Measurements from ENCODE around the gene THSD7B. TPM values are rescaled to one million over a fixed set of nuclear protein-coding genes. Genes with fewer than 3 reads are reported as not detected.

THSD7B gene
- polyA plus RNA-seq, 1 donor from 2014 or later, result 0.46 TPM

DNA sequence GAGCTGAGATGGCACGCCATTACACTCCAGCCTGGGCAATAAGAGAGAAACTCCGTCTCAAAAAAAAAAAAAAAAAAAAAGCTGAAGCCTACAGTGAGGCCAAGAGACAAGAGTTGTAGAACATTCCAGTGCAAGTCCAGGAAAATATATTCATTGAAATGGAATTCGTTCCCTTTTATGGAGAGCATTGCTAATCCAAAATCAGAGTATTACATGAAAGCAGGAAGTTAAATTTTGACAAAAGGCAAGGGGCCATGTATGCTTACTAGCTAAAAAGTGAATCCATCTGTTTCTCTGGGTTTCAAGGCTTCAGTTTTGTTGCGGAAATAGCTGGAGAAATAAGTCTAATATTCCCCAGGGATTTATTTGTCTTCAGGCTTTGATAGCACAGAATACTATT, 471.7 kb downstream of the THSD7B start:
- H3K9me2 ChIP-seq (ENCODE audit: insufficient read depth, low read length), result no peaks in the 10 kb centered on the region
- H3K4me2 ChIP-seq (ENCODE audit: low read length), result no peak overlapping the region
- H3K9ac ChIP-seq (ENCODE audit: low read length), result no peak overlapping the region
- no peaks in the 10 kb centered on the region for H3F3A ChIP-seq (ENCODE audit: insufficient read depth, low read length, poor library complexity, severe bottlenecking)
- H4K20me1 ChIP-seq (ENCODE audit: insufficient read depth), result no peaks in the 10 kb centered on the region
- no peak overlapping the region for H3K4me3 ChIP-seq (ENCODE audit: low read length)
- H3K27me3 ChIP-seq (ENCODE audit: insufficient read depth, low read depth, low read length), result no peaks in the 10 kb centered on the region
- TF ChIP-seq POLR2AphosphoS5 (IDR thresholded peaks at IDR 0.05) (no peak), MXI1 (conservative IDR thresholded peaks at IDR 0.05; ENCODE audit: poor library complexity, severe bottlenecking) (no peak), TAF1 (IDR thresholded peaks at IDR 0.05; ENCODE audit: low read depth) (no peak)
- TF ChIP-seq, protein P1, sequence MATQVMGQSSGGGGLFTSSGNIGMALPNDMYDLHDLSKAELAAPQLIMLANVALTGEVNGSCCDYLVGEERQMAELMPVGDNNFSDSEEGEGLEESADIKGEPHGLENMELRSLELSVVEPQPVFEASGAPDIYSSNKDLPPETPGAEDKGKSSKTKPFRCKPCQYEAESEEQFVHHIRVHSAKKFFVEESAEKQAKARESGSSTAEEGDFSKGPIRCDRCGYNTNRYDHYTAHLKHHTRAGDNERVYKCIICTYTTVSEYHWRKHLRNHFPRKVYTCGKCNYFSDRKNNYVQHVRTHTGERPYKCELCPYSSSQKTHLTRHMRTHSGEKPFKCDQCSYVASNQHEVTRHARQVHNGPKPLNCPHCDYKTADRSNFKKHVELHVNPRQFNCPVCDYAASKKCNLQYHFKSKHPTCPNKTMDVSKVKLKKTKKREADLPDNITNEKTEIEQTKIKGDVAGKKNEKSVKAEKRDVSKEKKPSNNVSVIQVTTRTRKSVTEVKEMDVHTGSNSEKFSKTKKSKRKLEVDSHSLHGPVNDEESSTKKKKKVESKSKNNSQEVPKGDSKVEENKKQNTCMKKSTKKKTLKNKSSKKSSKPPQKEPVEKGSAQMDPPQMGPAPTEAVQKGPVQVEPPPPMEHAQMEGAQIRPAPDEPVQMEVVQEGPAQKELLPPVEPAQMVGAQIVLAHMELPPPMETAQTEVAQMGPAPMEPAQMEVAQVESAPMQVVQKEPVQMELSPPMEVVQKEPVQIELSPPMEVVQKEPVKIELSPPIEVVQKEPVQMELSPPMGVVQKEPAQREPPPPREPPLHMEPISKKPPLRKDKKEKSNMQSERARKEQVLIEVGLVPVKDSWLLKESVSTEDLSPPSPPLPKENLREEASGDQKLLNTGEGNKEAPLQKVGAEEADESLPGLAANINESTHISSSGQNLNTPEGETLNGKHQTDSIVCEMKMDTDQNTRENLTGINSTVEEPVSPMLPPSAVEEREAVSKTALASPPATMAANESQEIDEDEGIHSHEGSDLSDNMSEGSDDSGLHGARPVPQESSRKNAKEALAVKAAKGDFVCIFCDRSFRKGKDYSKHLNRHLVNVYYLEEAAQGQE (IDR thresholded peaks at IDR 0.05; ENCODE audit: borderline replicate concordance), result no peak
- TF ChIP-seq, protein P2, sequence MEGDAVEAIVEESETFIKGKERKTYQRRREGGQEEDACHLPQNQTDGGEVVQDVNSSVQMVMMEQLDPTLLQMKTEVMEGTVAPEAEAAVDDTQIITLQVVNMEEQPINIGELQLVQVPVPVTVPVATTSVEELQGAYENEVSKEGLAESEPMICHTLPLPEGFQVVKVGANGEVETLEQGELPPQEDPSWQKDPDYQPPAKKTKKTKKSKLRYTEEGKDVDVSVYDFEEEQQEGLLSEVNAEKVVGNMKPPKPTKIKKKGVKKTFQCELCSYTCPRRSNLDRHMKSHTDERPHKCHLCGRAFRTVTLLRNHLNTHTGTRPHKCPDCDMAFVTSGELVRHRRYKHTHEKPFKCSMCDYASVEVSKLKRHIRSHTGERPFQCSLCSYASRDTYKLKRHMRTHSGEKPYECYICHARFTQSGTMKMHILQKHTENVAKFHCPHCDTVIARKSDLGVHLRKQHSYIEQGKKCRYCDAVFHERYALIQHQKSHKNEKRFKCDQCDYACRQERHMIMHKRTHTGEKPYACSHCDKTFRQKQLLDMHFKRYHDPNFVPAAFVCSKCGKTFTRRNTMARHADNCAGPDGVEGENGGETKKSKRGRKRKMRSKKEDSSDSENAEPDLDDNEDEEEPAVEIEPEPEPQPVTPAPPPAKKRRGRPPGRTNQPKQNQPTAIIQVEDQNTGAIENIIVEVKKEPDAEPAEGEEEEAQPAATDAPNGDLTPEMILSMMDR (IDR thresholded peaks at IDR 0.05; ENCODE audit: poor library complexity, severe bottlenecking), result no peak
- no peak overlapping the region for H3K27ac ChIP-seq (ENCODE audit: low read length)
- no peaks in the 10 kb centered on the region for H3K9me3 ChIP-seq (ENCODE audit: low read length)
- no peaks in the 10 kb centered on the region for H3K79me2 ChIP-seq (replicated peaks; ENCODE audit: insufficient read depth, low read length)
- H3K36me3 ChIP-seq (ENCODE audit: insufficient read depth, low read length), result no peaks in the 10 kb centered on the region
- no peak overlapping the region for H2AFZ ChIP-seq (ENCODE audit: low read depth, low read length)

DNA sequence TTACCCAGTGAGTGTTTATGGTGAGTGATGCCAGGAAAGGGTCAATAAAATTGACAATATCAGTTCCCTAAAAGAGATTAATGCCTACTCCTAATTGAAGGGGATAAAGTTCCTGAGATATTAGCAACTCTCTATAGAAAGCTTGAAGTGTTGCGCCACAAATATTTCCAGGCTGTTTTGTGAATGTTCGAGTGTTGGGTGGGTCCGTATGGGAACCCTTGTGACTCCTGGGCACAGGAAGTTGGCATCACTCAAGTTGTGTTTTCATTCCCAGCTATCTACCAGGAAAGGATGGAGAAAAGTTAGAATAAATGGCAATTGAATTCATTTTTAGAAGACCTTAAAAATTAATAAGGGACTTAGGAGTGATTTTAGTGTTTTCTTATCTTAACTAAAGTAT, 472.7 kb downstream of the THSD7B start:
- Histone ChIP-seq H3K79me2 (replicated peaks; ENCODE audit: insufficient read depth, low read length) (no peaks in the 10 kb centered on the region), H3K4me3 (ENCODE audit: low read length) (no peak overlapping the region), H3K36me3 (ENCODE audit: insufficient read depth, low read length) (no peaks in the 10 kb centered on the region), H3K27me3 (ENCODE audit: insufficient read depth, low read depth, low read length) (no peaks in the 10 kb centered on the region), H3K9ac (ENCODE audit: low read length) (no peak overlapping the region), H3K27ac (ENCODE audit: low read length) (no peak overlapping the region), H3K9me3 (ENCODE audit: low read length) (no peaks in the 10 kb centered on the region), H3K9me2 (ENCODE audit: insufficient read depth, low read length) (no peaks in the 10 kb centered on the region), H2AFZ (ENCODE audit: low read depth, low read length) (no peak overlapping the region), H3F3A (ENCODE audit: insufficient read depth, low read length, poor library complexity, severe bottlenecking) (no peaks in the 10 kb centered on the region), H3K4me2 (ENCODE audit: low read length) (no peak overlapping the region), H4K20me1 (ENCODE audit: insufficient read depth) (no peaks in the 10 kb centered on the region)
- TF ChIP-seq, protein P2 (IDR thresholded peaks at IDR 0.05; ENCODE audit: poor library complexity, severe bottlenecking), result no peak
- TF ChIP-seq EZH2 (IDR thresholded peaks at IDR 0.05; ENCODE audit: borderline replicate concordance, insufficient read depth, low read length, poor library complexity, severe bottlenecking), result no peak
- no peak for TF ChIP-seq MXI1 (conservative IDR thresholded peaks at IDR 0.05; ENCODE audit: poor library complexity, severe bottlenecking)
- TF ChIP-seq POLR2AphosphoS5 (IDR thresholded peaks at IDR 0.05), result no peak
- TF ChIP-seq, protein P1 (IDR thresholded peaks at IDR 0.05; ENCODE audit: borderline replicate concordance), result no peak
- no peak for TF ChIP-seq RAD21 (conservative IDR thresholded peaks at IDR 0.05)
- TF ChIP-seq SMC3 (conservative IDR thresholded peaks at IDR 0.05; ENCODE audit: poor library complexity), result no peak
